Adrenal gland (tissue), 19 donors: ENCODE data around the gene NDUFB2. TPM values are rescaled to one million over a fixed set of nuclear protein-coding genes. Genes with fewer than 3 reads are reported as not detected.
A peak's percentile ranks its signal among the peaks of the same experiment; 100 is the strongest.

ENCODE experiments used
- DNase-seq, 7 donors: peaks; one replicate each; pipeline ENCODE4 v3.0.0-alpha.2; 2019 to 2020
- H3K27ac ChIP-seq, 5 donors: fragments of 200-600 bp; sonication (generic) in 4 of 5; 1 replicate in 3 of 5; 2 replicates in 2 of 5; pipeline versions ENCODE4 v1.5.1 to v1.8.0; 2016 to 2020; ENCODE audit warnings: mild to moderate bottlenecking in 1 of 5
- H3K27me3 ChIP-seq: fragments of 200-600 bp; 2 replicates; pipeline ENCODE4 v1.8.0; 2021
- H3K36me3 ChIP-seq, 2 donors: fragments of 200-600 bp; replicated peaks in 1 of 2; 1 replicate in 1 of 2; 2 replicates in 1 of 2; pipeline versions ENCODE4 v1.5.1 to v1.8.0; 2018 to 2022
- H3K4me1 ChIP-seq, 2 donors: fragments of 200-600 bp; replicated peaks in 1 of 2; 1 replicate in 1 of 2; 2 replicates in 1 of 2; pipeline versions ENCODE4 v1.5.1 to v1.8.0; 2018 to 2021
- H3K4me3 ChIP-seq, 4 donors: fragments of 200-600 bp; sonication (generic) in 3 of 4; one replicate each; pipeline ENCODE4 v1.5.1; 2016 to 2018
- H3K9me3 ChIP-seq, 3 donors: fragments of 200-600 bp; sonication (generic) in 1 of 3; replicated peaks in 1 of 3; 1 replicate in 2 of 3; 2 replicates in 1 of 3; pipeline versions ENCODE4 v1.5.1 to v1.8.0; 2016 to 2021
- POLR2A ChIP-seq, 2 donors: fragments of 450-650 bp; IDR thresholded peaks; one replicate each; pipeline ENCODE4 v1.6.1; 2017; ENCODE audit warnings: antibody characterized with exemption in 2 of 2, mild to moderate bottlenecking in 2 of 2, moderate library complexity in 1 of 2
- WGBS, 4 donors: extraction: QIAGEN DNeasy Blood & Tissue Kit in 2 of 4; methylation state at CpG; one replicate each; pipeline versions ENCODE4 v1.1.5 to v1.1.7; 2013 to 2017; 5-methylcytosine and 5-hydroxymethylcytosine counted together
- intact Hi-C, 2 donors: fragments of 100-400 bp; cut with DNase I; formaldehyde crosslinking; loops; one replicate each; pipeline versions ENCODE4 v1.14.1 to v1.15.0; 2022 to 2023
- long read RNA-seq, 10 donors: library from polyadenylated mRNA in 3 of 10; unstranded in 2 of 10; stranded (forward) in 1 of 10; transcript quantifications; one replicate each; pipeline ENCODE4 v2.0.0 and lab custom pipeline, GENCODE V29; 2021 to 2026
- polyA plus RNA-seq, 3 donors: library from polyadenylated mRNA; stranded (reverse); fragments of 200-250 nt in 2 of 3; fragments of 350-450 nt in 1 of 3; fragmentation: Illumina TruSeq in 1 of 3; extraction: RNeasy Lipid Tissue Mini Kit (QIAGEN cat#74804) in 1 of 3; gene quantifications; one replicate each; pipeline ENCODE4 v1.2.3, GENCODE V29; 2013 to 2014
- total RNA-seq, 9 donors: library from RNA; depleted of rRNA in 4 of 9; stranded (reverse); fragments of >200 nt in 4 of 9; fragments of 120-200 nt in 1 of 9; fragmentation: NEBNext Ultra II Directional in 1 of 9; extraction: Animal tissue kit (Norgen Biotek cat#: 25700) in 1 of 9; gene quantifications; one replicate each; pipeline versions ENCODE4 v1.1.0 to v1.2.4, GENCODE V29; 2013 to 2023
- TF ChIP-seq, protein P1 (sequence below), 6 experiments: fragments of 450-650 bp in 4 of 6; fragments of 200-600 bp in 2 of 6; sonication (generic) in 1 of 6; IDR thresholded peaks; 1 replicate in 5 of 6; 2 replicates in 1 of 6; pipeline versions ENCODE4 v1.5.1 to v1.8.0; 2016 to 2021; ENCODE audit warnings: antibody characterized with exemption in 6 of 6, mild to moderate bottlenecking in 2 of 6, moderate library complexity in 1 of 6
- donor health status: healthy with polysubstance abuse.
- donor health status: Bipolar disorder and iron deficiency.
- donor health status: DM: yes; HTN: yes; CAD: no.
- donor health status: DM: no; HTN: no; CAD: no.
- donor health status: DM: no; HTN: no; CAD: no.
- donor health status: DM: yes; HTN: yes; CAD: no.

Gene NDUFB2
- total RNA-seq (100 to 1,000 TPM; 188 to 465 (median 215) TPM), polyA plus RNA-seq (100 to 1,000 TPM; 172 to 211 (median 194) TPM)
- long read RNA-seq, donor 1, transcript NDUFB2-207 (3 exons, 1,101 nt) = minor isoform, 16 of 629 reads
- long read RNA-seq, donor 1, transcript NDUFB2-201 (4 exons, 504 nt) = major isoform, 368 of 629 reads
- long read RNA-seq, donor 1, transcript NDUFB2-214 (3 exons, 665 nt) = minor isoform, 19 of 629 reads
- long read RNA-seq, donor 1, partial matches to known transcripts = 215 of 629 reads
- long read RNA-seq, donor 1, other reads (novel, unspliced or antisense) = 5 of 629 reads
- long read RNA-seq, donor 2, transcript NDUFB2-214 (3 exons, 665 nt) = minor isoform, 9 of 422 reads
- long read RNA-seq, donor 2, transcript NDUFB2-201 (4 exons, 504 nt) = major isoform, 261 of 422 reads
- long read RNA-seq, donor 2, transcript NDUFB2-207 (3 exons, 1,101 nt) = minor isoform, 13 of 422 reads
- long read RNA-seq, donor 2, partial matches to known transcripts = 135 of 422 reads
- long read RNA-seq, donor 2, other reads (novel, unspliced or antisense) = 0 of 422 reads
- long read RNA-seq, donor 3, transcript NDUFB2-214 (3 exons, 665 nt) = minor isoform, 13 of 401 reads
- long read RNA-seq, donor 3, transcript NDUFB2-201 (4 exons, 504 nt) = major isoform, 207 of 401 reads
- long read RNA-seq, donor 3, transcript NDUFB2-207 (3 exons, 1,101 nt) = minor isoform, 5 of 401 reads
- long read RNA-seq, donor 3, partial matches to known transcripts = 168 of 401 reads
- long read RNA-seq, donor 3, other reads (novel, unspliced or antisense) = 6 of 401 reads
- long read RNA-seq, donor 4, transcript NDUFB2-201 (4 exons, 504 nt) = major isoform, 135 of 143 reads
- long read RNA-seq, donor 4, partial matches to known transcripts = 0 of 143 reads
- long read RNA-seq, donor 4, other reads (novel, unspliced or antisense) = 4 of 143 reads
- long read RNA-seq, donor 5, transcript NDUFB2-201 (4 exons, 504 nt) = major isoform, 226 of 244 reads
- long read RNA-seq, donor 5, transcript NDUFB2-208 (4 exons, 499 nt) = minor isoform, 5 of 244 reads
- long read RNA-seq, donor 5, partial matches to known transcripts = 0 of 244 reads
- long read RNA-seq, donor 5, other reads (novel, unspliced or antisense) = 7 of 244 reads
- long read RNA-seq, donor 6, transcript NDUFB2-201 (4 exons, 504 nt) = major isoform, 159 of 168 reads
- long read RNA-seq, donor 6, partial matches to known transcripts = 0 of 168 reads
- long read RNA-seq, donor 6, other reads (novel, unspliced or antisense) = 6 of 168 reads
- long read RNA-seq, donor 7, transcript NDUFB2-214 (3 exons, 665 nt) = minor isoform, 10 of 219 reads
- long read RNA-seq, donor 7, transcript NDUFB2-207 (3 exons, 1,101 nt) = minor isoform, 6 of 219 reads
- long read RNA-seq, donor 7, transcript NDUFB2-201 (4 exons, 504 nt) = major isoform, 142 of 219 reads
- long read RNA-seq, donor 7, partial matches to known transcripts = 57 of 219 reads
- long read RNA-seq, donor 7, other reads (novel, unspliced or antisense) = 0 of 219 reads
- long read RNA-seq, donor 8, transcript NDUFB2-214 (3 exons, 665 nt) = minor isoform, 11 of 388 reads
- long read RNA-seq, donor 8, transcript NDUFB2-207 (3 exons, 1,101 nt) = minor isoform, 10 of 388 reads
- long read RNA-seq, donor 8, transcript NDUFB2-201 (4 exons, 504 nt) = major isoform, 250 of 388 reads
- long read RNA-seq, donor 8, transcript NDUFB2-208 (4 exons, 499 nt) = minor isoform, 8 of 388 reads
- long read RNA-seq, donor 8, partial matches to known transcripts = 95 of 388 reads
- long read RNA-seq, donor 8, other reads (novel, unspliced or antisense) = 6 of 388 reads
- long read RNA-seq, donor 9, transcript NDUFB2-214 (3 exons, 665 nt) = minor isoform, 16 of 406 reads
- long read RNA-seq, donor 9, transcript NDUFB2-207 (3 exons, 1,101 nt) = minor isoform, 5 of 406 reads
- long read RNA-seq, donor 9, transcript NDUFB2-201 (4 exons, 504 nt) = major isoform, 203 of 406 reads
- long read RNA-seq, donor 9, partial matches to known transcripts = 168 of 406 reads
- long read RNA-seq, donor 9, other reads (novel, unspliced or antisense) = 11 of 406 reads
- long read RNA-seq, donor 10, transcript NDUFB2-201 (4 exons, 504 nt) = major isoform, 160 of 217 reads
- long read RNA-seq, donor 10, transcript NDUFB2-214 (3 exons, 665 nt) = minor isoform, 5 of 217 reads
- long read RNA-seq, donor 10, partial matches to known transcripts = 47 of 217 reads
- long read RNA-seq, donor 10, other reads (novel, unspliced or antisense) = 0 of 217 reads

DNA sequence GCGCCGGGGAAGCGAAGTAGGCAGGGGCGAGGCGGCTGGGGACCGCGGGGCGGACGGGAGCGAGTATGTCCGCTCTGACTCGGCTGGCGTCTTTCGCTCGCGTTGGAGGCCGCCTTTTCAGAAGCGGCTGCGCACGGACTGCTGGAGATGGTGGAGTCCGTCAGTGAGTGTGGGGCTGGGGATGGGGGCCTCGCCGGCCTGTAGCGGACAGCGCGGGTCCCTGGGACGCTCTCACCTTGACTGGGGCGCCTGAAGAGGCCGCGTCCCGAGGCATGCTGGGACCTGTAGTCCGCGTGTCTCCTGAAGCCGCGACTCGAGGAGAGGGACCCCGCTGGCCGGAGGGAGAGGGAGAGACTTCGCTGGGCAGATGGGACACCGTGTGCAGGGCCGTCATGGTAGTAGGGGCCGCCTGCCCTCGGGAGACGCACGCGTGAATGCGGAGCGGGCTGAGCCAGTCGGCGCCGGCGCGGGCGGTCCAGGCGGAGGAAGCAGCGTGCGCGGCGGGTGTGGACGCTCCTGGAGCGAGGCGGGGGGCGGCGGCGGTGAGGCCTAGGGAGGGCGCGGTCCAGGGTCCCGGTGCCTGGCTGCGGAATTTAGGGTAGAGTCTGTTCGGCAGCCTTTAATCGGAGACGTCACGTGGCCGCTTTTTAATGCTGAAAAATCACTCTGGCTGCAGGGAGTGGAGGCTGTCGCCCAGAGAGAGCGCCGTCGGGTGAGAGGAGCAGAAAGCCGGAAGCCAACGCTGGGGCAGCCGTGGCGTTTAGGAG lies at the start of gene NDUFB2:
Gene NDUFB2, plus strand, starts transcription at position 29 of the 767 bp plus-strand sequence. Its CDS starts 37 bp downstream, at position 66.
- no peaks in the 10 kb centered on the region for H3K36me3 ChIP-seq
- H3K4me3 ChIP-seq = peak within 1 kb of the TSS; percentile 68 to 79 (median 76)
- H3K27me3 ChIP-seq = no peaks in the 10 kb centered on the region
- peaks cover 19 to 28% of the 10 kb centered on the region in 2 donors for H3K4me1 ChIP-seq
- H3K27ac ChIP-seq = peak within 1 kb of the TSS; percentile 75 to 96 (median 89)
- TF ChIP-seq, protein P1, sequence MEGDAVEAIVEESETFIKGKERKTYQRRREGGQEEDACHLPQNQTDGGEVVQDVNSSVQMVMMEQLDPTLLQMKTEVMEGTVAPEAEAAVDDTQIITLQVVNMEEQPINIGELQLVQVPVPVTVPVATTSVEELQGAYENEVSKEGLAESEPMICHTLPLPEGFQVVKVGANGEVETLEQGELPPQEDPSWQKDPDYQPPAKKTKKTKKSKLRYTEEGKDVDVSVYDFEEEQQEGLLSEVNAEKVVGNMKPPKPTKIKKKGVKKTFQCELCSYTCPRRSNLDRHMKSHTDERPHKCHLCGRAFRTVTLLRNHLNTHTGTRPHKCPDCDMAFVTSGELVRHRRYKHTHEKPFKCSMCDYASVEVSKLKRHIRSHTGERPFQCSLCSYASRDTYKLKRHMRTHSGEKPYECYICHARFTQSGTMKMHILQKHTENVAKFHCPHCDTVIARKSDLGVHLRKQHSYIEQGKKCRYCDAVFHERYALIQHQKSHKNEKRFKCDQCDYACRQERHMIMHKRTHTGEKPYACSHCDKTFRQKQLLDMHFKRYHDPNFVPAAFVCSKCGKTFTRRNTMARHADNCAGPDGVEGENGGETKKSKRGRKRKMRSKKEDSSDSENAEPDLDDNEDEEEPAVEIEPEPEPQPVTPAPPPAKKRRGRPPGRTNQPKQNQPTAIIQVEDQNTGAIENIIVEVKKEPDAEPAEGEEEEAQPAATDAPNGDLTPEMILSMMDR (IDR thresholded peaks at IDR 0.05) = peak in 1 of 6 experiments; percentile 29
- peak; percentile 83 to 89 for TF ChIP-seq POLR2A (IDR thresholded peaks at IDR 0.05)
- WGBS, 4 donors = 0% methylated on average over 4 to 82 of the region's 82 CpGs
- intact Hi-C loops = no loop called here
- no peaks in the 10 kb centered on the region for H3K9me3 ChIP-seq
- DNase-seq = peak; percentile 72 to 86 (median 80)

DNA sequence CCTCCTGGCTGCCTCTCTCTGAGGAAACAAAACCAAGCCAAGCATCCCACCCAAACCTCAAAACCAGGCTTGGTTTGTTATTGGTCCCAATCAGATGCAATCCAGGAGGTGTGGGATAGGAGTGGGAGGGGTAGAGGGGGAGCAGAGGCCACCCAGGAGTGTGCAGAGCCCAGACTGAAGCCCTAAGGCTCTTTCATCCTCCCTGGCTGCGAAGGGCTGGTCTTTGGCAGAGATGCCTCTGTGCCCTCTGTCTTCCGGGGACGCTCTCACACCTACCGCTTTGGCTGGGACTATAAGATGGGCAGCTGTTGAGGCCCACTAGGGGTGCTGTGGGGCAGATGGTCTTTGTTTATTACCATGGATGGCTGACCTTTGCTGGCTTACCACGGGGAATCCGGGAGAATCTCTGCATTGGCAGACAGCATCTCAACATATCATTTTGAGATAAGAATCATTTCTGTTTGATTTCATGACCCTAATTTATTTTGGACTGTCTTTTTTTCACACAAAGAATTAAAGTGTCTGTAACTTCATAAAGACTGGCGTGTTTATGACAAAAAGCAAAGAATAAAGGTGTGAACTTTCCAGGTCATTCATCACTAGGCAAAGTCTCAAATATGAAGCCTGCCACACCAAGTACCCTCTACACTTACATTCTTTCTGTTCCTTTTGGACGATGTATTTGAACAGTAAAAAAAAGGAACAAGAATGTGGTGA lies 49.4 kb upstream of the NDUFB2 start:
- DNase-seq = peak in 2 of 7 donors; percentile 41 to 68
- WGBS, 4 donors = 29 to 46% (median 33%) methylated on average over 4 to 8 of the region's 8 CpGs
- intact Hi-C loops = no loop called here
- Histone ChIP-seq H3K4me3 (no peak overlapping the region), H3K36me3 (no peaks in the 10 kb centered on the region), H3K9me3 (no peaks in the 10 kb centered on the region), H3K27me3 (peaks cover 4% of the 10 kb centered on the region), H3K4me1 (peaks cover 0 to 3% of the 10 kb centered on the region in 2 donors), H3K27ac (no peak overlapping the region)
- TF ChIP-seq, protein P1 (IDR thresholded peaks at IDR 0.05) = peak in 5 of 6 experiments; percentile 18 to 41 (median 36)
- no peak for TF ChIP-seq POLR2A (IDR thresholded peaks at IDR 0.05)
